ENCODE results near the gene CLTC.
A peak's percentile ranks its signal among the peaks of the same experiment; 100 is the strongest.
"Not testable (repeated sequence)": the region's sequence is repeated elsewhere in the genome, so short reads cannot be mapped to it uniquely, and the experiment has no call there.

The CLTC gene
- 139 to 186 (median 152) reads per million in 4 donors for total RNA-seq

GRCh38 chr17:59619298-59620063 lies at the start of gene CLTC:
CLTC (plus strand) TSS chr17:59619895; CDS start chr17:59620132, 237 bp downstream.
- DNase-seq: peak; percentile 87 to 98 (median 89)

GRCh38 chr17:59572301-59572924 lies 47.3 kb upstream of the CLTC start:
- DNase-seq: peak in 1 of 5 donors; percentile 63

- DNase-seq: not testable (repeated sequence)
Observed at GRCh38 chr17:59584168-59584567, 35.5 kb upstream of the CLTC start.

GRCh38 chr17:59600169-59600568 lies 19.5 kb upstream of the CLTC start:
- DNase-seq: no peak

- peak in 1 of 5 donors; percentile 72 for DNase-seq
Observed at GRCh38 chr17:59601130-59601529, 18.6 kb upstream of the CLTC start.

DNA sequence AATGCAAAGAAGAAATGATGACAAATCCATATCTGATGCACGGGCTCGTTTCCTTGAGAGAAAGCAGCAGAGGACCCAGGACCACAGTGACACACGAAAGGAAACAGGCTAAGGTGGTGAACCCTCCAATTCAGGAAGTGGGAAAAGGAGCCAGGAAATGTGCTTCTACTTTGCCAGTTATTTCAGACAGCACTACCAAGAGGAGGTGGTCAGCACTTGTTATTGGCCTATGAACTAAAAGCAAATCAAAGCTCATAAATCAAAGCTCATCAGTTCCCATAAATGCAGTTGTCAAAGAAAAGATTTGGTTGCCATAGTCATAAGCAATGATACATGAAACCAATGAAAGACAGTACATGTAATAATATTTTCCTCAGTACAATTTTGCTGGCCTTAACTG lies 12.6 kb upstream of the CLTC start:
- DNase-seq: no peak

- DNase-seq: peak in 2 of 5 donors; percentile 14 to 32
Observed at GRCh38 chr17:59607817-59608403, 11.8 kb upstream of the CLTC start.

- no peak for DNase-seq
Observed at GRCh38 chr17:59611503-59611902, 8.2 kb upstream of the CLTC start.

- DNase-seq: no peak
Observed at GRCh38 chr17:59616253-59616920, 3.3 kb upstream of the CLTC start.

DNA sequence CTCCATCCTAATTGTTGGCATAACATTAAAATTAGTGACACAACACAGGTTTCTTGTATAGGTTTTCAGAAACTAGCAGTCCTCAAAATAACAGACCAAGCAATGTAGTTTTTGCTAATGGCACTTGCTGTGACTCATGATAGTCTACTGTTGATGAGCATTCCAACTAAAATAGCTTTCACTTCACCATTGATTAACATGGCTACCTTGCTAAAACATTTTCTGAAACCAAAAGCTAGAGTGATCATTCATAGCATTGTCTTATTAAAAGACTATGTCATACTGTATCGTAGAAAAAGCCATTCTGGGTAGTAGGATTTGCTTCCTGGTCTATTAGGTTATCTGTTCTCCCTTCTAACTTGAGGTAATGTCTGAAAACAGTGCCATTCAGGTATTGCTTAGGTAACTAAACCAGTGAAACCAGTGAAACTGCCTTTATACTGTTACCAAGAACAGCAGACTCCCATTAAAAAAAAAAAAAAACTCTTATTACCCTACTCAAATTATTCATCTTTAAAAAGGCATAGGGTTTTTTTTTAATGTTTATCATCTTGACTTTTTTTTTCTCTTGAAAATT lies 2.5 kb upstream of the CLTC start:
- DNase-seq: peak in 1 of 5 donors; percentile 27

DNA sequence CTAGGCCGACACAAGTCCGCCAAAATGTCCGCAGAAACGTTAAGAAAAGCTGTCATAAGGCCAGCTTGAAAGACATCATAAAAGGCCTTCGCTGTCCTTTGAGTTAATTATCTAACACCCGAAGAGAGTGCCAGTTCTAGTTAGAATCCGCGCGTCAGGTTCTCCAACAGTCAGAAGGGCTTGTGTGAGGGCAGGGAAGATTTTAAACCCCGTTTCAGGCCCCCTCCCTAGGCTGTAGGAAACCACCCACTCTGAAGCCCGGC lies 729 bp upstream of the CLTC start:
- DNase-seq: no peak

DNA sequence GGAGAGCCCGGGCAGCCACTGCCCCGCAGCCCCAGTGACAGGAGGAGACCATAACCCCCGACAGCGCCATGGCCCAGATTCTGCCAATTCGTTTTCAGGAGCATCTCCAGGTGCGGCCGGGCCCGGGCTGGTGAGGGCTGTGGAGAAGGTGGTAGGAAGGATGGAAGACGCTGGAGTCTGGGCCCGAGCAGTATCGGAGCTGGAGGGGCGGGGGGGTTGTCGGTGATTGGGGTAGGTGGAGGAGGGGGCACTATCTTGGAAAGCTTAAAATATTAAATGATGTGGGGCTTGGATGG lies 317 bp downstream of the CLTC start:
- no peak for DNase-seq

GRCh38 chr17:59620518-59621259 lies 994 bp downstream of the CLTC start:
- DNase-seq: peak; percentile 23 to 61 (median 39)

DNA sequence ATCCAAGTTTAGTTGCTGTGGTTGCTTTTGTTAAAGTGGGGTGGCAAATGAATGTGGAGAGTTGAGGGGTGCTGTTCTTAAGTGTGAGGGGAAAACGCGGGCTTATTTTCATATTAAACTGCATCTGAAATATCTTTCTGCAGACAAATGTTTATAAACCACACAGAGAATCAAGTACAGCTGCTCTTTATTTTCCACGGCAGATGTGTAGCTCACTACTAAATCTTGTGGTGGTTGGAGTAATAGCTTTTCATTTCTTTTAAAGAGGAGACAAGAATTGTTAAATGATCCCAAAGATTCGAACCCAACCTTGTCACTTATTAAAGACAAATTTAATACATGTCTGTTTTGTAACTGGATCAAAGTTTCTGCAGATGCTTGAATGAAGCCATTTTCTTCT lies 2.1 kb downstream of the CLTC start:
- no peak for DNase-seq

DNA sequence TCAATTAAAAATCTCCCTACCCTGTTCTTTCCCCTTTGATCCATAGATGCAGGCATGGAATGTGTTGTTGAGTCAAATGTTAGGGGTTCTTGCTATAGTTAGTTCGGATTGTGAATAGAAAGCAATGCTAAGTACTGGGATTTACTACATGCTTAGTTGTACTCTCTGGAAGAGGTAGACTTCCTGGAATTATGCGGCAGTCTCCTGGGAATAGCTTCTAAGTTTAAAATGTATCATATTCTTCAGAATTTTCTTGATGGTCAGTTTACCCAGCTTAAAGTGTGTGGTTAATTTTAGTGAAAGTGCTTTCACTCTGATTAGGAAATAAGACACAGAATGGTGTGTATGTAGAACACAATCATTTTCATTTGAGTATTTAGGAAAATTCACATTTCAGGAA lies 3.5 kb downstream of the CLTC start:
- no peak for DNase-seq

DNA sequence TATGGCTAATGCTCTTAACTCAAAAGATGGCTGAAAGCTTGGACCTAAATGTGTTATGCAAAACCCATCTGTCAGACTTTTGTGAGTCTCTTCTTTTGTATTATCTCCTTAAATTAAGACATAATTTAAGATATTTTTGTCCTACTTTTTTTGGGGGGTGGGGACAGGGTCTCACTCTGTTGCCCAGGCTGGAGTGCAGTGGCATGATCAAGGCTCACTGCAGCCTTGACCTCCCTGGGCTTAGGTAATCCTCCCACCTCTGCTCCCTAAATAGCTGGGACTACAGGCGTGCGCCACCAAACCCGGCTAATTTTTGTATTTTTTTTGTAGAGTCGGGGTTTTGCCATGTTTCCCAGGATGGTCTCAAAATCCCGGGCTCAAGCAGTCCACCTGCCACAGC lies 7.1 kb downstream of the CLTC start:
- no peak for DNase-seq

GRCh38 chr17:59627274-59627673 lies 7.6 kb downstream of the CLTC start:
- DNase-seq: no peak

DNA sequence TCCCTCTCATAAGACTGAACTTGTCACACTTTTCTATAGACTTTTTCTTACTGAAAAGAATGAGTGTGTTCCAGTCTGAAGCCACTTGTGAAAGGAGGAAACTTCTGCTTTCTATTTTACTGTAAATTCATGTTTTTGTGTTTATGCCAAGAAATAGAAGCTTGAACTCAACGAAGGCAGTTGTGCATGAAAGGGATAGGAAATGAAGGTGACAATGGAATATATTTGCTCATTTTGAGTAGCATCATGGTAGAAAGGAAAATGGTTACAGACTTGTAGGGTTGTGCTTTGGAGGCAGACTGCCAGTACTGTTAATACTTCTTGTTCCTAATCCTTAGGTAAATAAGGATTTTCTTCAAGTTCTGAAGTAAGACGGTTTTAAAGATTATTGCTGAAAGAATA lies 8.1 kb downstream of the CLTC start:
- peak in 1 of 5 donors; percentile 25 for DNase-seq

DNA sequence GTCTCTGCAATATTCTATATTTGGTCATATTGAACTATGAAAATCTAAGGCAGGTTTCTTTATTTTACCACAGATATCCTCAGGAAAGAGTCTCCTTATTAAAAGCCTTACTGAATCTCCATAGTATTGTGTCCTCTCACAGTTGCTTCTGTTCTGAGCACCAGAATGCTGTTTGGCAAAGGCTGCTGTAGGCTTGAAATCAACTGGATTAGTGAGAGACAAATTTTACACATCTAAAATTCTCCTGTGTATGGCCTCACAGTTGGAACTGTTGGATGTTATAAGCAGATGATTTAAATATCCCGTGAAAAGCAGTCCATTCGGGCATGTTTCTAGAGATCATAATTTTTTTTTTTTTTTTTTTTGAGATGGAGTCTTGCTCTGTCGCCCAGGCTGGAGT lies 9.5 kb downstream of the CLTC start:
- DNase-seq: no peak

DNA sequence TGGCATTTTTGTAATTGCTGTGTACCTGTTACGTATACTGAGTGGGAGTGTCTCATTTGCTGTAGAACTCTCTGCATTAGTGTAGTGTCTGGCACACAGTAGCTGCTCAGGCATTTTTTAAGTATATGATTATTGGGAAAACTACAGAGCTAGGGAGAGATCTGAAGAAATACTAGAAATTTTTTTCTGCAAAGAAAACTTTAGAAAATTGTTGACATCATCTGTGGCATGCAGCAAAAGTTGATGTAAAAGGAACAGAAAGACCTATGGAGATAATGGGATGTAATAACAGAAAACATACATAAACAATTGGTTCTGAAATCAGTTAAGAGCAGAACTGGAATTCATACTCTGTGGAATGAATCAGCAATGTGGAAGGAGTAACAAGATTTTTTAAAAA lies 11.6 kb downstream of the CLTC start:
- no peak for DNase-seq

DNA sequence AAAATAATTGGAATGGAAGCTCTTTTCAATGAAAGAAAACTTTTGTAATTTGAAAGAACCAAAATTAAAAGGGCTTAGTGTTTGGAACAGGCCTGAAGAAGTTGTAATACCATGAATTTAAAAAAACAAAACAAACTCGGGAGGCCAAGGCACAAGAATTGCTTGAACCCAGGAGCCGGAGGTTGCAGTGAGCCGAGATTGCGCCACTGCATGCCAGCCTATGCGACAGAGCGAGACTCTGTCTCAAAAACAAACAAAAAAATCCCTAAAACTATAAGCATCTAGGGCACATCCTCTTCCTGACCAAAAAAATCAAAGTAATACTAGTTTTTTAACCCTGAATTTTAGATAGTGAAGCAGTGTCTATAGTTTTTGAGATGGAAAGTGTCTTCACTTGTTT lies 12.7 kb downstream of the CLTC start:
- no peak for DNase-seq

DNA sequence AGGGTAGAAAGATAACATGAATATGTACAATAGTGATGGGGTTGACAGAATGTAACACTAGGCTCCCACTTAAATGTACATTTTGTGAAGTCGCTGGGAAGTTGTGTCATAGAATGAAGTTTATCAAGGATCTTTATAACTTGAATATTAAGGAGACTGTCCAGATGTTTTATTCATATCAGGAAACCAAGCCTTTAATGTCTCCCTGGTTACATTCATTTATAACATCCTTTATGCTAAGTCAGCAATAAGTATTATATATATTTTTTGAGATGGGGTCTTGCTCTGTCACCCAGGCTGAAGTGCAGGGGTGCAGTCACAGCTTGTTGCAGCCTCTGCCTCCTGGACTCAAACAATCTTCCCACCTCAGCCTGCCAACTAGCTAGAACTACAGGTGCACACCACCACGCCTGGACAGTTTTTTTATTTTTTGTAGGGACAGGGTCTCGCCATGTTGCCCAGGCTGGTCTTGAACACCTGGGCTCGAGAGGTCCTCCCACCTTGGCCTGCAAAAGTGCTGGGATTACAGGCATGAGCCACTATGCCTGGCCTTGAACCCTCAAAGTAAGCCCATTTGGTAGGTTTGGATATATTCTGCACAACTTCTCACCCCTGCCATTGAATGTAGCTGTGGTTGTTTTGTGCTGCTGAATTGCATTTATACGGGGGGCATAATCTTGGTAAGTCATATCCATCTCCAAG lies 14.1 kb downstream of the CLTC start:
- no peak for DNase-seq

All from T-helper 1 cell (primary cell).